IPS-NIHi11 (cell line): ENCODE measurements around the gene NRIP2.

Experiments used
- DNase-seq: peaks from one replicate; pipeline ENCODE4 v3.0.0; 2012; ENCODE audit warnings: mixed read lengths, low spot score

Gene NRIP2

DNA sequence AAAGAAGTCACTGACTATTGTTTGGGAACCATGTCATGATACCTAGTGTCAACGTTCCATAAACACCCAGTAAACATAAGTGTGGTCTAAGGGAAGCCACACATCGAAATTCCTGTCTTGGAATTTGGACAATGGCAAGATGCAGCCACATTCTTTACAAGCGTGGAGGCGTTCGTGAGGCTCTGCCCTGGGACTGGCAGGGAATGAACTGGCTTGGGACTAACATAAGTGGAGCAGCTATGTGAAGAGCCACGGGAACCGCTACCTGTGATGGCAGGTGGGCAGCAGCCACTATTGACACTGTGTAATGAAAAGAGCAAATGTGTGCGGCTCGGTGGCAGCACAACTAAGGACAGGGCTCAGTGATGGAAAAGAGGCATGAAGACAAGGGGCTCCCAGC lies 10.0 kb upstream of the NRIP2 start:
- DNase-seq: no peak

DNA sequence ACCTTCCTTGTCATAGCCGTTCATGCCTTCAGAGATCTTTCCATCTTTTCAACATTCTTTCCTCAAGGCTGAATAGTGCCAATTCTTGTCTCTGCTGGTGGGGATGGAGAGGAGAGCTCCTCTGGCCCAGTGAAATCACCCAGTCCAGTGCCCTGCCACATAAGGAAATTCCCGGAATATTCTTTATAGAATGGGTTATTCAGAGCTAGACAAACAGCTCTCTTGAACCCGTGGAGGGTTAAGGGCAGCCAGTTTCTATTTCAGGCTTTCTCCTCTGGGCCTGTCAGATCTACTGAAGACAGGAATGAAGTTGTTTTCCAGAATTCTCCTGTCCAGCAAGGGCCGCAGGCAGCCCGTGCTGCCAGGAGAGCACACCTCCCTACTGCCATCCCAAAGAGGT lies 8.1 kb upstream of the NRIP2 start:
- no peak for DNase-seq

DNA sequence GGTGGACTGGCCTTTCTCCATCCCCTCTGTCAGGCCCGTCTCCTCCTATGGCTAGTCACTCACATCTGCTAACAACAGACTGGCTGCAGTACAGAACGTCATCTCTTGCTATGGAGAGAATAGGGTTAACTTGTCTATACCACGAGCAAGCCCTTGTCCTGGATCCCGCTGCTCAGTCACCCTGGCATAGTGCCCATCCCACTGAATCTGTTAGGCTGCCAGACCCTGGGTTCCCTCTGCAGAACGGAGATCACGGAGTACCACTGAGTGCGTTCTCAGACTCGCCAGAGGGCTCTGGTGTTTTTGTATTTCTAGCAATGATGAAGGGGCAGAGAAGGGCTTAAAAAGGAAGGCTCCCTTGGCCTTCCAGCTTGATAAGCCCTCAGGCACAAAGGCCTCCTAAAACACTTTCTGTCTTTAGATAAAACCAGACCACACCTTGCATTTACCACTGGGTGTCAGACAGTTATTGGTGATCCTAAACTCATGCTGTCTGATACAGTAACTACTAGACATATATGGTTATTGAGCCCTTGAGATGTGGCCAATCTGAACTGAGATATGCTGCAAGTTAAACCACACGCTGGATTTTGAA lies 6.3 kb upstream of the NRIP2 start:
- DNase-seq: no peak

DNA sequence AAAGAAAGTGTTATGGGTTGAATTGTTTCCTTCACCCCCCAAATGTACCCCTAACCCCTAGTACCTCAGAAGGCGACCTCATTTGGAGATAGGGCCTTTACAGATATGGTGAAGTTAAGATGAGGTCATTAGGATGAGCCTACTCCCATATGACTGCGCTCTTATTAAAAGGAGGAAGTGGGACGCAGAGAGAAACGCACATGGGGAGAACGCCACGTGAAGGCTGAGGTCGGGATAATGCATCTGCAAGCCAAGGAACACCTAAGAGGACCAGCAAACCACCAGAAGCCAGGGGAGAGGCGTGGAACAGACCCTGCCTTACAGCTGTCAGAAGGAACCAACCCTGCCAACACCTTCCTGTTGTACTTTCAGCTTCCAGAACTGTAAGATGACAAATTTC lies 1.7 kb upstream of the NRIP2 start:
- DNase-seq: no peak

DNA sequence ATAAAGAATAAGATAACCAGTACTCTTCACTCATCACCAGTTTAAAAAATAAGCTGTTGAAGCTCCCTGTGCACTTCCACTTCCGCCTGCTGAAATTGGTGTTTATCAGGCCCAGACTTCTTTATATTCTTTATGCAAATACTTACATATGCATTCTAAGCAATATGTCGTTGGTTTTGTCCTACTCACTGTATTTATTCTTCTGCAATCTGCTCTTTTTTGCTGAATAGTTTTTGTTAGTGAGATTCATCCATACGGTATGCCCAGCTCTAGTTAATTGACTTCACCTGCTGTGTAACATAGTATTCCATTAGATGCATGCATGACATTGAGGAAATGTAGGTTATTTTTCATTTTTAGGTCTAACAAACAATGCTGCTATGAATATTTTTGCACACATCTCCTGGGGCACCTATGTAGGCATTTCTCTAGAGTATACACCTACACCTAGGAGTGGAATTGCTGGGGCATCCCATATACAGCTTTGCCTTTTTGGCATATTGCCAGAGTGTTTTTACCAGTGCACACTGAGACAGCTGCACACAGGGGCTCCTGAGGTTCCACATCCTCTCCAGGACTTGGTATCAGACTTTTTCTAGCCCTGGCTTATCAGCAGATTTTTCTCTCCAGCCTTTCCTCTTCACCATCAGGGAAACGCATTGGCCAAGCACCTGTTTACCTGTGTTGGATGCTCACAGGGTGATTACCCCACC lies 1.0 kb upstream of the NRIP2 start:
- DNase-seq: no peak

DNA sequence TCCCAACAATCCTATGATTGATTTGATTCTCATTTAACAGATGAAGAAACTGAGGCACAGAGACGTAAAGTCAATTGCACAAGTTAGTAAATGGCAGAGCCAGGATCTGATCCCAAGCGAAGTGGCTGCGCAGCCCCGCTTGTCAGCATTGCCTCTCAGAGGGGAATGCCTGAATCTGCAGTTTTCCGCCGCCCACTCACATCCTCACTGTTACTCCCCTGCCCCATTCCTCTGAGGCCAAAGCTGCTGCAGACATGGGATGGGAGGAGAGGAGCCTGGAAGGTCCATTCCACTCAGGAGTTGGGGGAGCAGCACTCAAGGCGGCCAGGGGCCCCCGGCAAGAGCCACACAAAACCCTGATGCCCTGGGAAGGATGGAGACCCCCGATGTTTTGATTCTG lies 1.0 kb downstream of the NRIP2 start:
- no peak for DNase-seq

DNA sequence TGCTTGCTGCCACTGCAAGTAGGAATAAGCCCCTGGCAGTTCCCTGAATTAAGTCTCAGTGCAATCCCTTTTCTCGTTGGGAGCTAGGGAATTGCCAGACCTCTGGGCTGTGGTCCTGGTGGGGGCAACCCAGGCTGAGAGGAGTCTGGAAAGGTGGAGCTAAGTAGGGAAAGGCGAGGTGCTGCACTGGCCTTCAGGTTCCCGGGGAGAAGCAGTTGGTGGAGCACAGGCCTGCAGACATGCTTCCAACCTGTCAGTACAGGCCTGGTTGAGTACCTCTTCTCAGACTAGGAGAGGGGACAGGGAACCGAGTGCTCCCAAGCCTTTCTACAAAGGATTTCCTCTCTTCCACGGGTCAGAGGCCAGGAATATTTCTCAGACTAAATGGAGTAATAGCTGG lies 1.5 kb downstream of the NRIP2 start:
- no peak for DNase-seq

DNA sequence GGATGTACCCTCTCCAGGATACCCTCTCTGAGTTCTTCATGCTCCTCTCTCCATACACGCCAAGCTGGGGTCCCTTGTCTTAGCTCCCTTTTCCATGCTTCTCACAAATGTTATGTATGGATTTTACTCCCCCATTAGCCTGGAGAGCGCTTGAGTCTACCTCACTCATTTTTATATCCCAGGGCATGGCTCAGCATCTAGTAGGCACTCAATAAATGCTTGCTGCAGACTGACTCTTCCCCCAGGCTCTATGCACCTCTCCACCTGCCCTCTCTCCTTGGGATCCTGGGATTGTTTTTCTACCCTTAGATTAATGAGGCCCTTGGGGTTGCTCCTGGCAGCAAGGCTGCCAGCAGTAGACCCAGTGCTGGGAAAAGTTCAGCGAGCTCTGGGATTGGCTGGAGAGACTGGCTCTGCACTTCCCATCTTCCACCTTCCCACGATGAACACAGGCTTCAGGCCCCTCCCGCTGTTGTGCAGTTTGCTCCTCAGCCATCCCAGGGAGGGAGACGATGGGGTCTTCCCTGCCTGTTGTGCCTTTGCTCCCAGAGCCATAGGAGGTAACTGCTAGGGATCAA lies 2.2 kb downstream of the NRIP2 start:
- DNase-seq: no peak

DNA sequence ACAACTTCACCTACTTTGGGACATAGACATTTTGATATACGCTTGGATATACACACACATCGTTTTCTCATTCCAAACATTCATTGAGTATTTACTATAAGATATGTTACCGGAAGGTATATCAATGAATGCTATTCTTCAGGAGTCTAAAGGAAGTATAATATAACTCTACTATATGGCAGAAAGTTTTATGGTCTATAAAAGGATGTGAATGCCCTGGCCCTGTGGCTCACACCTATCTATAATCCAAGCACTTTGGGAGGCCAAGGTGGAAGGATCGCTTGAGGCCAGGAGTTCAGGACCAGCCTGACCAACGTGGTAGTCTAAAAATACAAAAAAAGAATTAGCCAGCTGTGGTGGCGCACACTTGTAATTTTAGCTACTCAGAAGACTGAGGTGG lies 5.6 kb downstream of the NRIP2 start:
- no peak for DNase-seq

DNA sequence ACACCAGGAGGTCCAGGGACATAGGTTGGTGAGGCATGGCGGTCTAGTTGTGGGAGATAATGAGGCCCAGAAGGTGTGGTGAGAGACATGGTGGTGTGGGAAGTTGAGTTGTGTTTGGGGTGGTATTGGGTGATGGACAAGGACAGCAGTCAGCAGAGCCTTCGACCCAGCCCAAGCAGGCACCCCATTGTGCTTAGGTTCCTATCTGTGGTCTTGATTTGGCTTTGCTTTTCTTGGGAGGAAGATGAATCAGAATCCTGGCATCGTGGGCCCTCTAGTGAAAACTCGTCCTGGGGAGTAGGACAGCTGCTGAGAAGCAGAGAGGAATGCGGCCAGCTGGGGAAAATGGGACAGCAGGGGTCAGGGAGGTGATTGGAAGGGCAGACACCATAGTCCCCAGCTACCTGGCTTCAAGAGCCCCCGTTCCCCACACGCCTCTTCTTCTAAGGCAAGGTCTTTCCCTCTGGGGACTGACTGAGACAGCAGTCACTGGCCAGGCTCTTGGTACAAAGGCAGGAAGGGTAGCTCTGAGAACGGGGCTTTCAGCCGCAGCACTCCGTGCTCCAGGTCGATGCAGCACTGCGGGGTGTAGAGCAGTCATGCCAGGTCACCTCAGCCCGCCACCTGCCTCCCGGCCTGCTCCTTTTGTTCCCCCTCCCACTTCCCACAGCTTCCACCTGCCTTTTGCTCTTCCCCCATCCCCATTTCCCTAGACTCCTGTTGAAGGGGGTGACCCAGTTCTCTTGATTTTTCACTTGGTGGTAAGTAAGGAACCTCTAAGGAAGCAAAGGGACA lies 7.9 kb downstream of the NRIP2 start:
- no peak for DNase-seq

DNA sequence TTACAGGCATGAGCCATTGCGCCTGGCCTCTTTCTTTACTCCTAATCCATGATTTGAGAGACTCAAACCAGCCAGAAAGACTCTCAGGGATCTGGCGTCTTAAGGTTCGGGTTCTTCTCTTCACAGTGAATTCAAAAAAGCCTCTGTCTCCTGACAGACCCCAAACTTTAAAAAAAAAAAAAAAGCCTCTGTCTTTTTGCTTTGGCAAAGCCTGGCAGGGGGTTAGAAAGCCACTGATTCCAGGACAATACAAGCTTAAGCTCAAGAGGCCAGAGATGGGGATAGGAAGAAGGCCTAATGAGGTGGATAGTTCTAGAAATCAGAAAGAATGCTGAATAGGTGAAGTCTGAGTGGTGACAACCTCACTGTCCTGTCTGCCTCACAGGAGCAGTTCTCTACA lies 8.8 kb downstream of the NRIP2 start:
- DNase-seq: no peak

DNA sequence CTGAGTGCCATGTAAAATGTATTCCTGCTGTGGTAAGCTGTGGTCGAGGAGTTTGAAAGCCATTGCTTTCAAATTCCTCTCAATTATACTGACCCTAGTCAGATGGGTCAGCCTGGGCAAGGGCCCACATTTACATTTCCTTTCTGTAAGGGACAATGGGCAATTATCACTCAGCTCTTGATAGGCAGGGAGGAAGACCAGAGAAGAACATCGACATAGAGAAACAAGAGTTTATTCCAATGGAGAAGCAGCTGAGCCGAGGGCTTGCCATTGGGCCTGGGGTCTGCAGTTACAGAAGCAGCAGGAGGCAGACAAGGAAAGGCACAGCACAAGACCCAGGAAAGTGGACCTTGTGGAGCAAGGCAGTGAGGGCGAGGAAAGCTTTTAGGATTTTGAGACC lies 9.7 kb downstream of the NRIP2 start:
- DNase-seq: no peak

DNA sequence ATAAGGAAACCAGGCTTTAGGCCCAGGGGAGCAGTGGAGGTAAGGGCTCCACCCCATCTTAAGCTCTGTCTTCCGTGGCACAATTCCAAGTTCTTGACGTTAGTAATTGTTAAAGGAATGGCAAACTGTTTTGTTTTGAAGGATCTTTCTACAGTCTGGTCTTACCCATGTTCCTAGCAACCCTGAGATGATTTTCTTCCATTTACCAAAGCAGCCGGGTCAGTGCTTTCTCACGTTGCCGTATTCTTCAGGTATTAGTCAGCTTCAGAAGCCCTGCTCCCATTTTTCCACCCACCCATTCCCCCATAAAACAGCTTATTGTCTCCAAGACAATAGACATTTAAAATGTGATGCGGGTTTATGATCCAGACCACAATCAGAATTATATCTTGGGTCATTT lies 10.3 kb downstream of the NRIP2 start:
- no peak for DNase-seq

DNA sequence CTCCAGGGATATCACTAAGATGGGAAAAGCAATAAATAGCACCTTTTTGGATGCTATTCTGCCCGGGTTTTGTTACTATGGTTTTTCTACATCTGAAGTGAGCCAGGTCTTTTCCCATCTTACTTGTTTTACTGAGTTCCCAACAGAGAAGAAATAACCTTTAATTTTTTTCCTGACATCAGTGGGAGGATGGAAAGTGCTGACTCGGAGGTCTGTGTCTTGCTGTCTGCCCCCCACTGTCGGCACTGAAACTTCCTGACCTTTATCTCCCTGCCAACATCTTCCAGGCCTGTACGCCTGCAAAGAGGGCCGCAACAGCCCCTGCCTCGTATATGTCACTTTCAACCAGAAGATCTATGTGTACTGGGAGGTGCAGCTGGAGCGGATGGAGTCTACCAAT lies 11.4 kb downstream of the NRIP2 start:
- DNase-seq: no peak

DNA sequence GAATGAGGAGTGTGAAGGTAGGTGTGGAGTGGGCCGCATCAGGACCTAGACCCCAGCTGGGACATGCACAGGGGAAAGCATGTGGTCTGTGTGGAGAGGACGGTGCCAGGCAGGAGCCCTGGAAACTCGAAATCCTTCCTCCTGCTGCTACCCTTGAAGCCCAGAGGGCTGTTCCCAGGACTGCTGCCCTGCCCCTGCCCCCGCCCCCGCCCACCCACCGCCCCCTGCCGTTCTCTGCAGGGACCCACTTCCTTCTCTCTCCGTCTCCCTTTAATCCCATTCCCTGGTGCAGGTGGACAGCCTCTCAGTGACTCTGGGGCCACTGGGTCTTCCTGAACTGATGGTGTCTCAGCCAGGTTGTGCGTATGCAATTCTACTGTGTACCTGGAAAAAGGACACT lies 14.4 kb downstream of the NRIP2 start:
- peak; percentile 34 for DNase-seq

DNA sequence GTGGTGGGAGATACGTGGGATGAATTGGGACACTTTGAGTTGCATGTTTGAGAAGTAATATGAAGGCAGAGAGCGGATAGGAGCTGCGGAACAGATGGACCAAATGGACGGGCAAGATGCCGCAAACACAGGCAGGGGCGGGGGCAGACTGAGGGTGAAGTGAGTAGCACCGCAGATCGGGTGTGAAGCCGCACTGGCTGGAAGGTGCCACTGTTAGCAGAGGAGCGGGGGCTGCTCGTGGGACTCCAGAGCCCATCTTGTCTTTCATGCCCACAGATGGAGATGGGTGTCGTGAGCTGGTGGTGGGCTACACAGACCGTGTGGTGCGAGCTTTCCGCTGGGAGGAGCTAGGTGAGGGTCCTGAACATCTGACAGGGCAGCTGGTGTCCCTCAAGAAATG lies 15.0 kb downstream of the NRIP2 start:
- DNase-seq: no peak

DNA sequence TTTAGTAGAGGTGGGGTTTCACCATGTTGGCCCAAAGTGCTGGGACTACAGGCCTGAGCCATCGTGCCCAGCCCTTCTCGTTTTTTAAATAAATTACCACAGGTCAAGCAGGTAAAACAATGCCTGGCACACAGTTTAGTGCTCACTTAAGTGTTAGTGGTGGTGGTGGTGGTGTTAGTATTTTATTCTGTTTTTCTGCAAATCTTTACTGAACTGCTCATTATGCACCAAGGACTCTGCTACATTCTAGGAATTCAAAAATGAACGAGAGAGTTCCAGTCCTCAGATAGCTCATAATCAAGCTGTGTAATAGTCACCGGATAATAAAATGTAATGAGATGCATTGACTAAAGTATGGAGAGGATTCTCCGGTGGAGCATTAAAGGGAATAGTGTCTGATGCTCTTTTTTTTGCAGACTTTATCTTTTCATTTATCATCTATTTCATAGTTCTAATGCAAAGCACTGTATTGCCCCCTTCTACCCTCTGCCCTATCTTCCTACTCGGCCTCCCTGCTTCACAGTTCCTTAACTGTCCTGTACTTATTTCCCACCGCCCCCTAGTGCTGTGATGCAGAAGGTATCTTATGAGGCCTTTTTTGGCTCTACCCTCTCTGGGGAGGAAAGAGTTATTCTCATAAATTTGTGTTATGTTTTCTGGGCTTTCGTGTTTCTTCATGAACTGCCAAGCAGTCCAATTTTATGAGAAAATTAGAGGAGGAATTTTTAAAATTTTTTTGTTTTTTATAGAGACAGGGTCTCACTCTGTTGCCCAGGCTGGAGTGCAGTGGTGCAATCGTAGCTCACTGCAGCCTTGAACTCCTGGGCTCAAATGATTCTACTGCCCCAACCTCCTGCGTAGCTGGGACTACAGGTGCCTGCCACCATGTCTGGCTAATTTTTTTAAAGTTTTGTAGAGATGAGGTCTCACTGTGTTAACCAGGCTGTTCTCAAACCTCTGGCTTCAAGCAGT lies 21.3 kb downstream of the NRIP2 start:
- DNase-seq: peak; percentile 68

DNA sequence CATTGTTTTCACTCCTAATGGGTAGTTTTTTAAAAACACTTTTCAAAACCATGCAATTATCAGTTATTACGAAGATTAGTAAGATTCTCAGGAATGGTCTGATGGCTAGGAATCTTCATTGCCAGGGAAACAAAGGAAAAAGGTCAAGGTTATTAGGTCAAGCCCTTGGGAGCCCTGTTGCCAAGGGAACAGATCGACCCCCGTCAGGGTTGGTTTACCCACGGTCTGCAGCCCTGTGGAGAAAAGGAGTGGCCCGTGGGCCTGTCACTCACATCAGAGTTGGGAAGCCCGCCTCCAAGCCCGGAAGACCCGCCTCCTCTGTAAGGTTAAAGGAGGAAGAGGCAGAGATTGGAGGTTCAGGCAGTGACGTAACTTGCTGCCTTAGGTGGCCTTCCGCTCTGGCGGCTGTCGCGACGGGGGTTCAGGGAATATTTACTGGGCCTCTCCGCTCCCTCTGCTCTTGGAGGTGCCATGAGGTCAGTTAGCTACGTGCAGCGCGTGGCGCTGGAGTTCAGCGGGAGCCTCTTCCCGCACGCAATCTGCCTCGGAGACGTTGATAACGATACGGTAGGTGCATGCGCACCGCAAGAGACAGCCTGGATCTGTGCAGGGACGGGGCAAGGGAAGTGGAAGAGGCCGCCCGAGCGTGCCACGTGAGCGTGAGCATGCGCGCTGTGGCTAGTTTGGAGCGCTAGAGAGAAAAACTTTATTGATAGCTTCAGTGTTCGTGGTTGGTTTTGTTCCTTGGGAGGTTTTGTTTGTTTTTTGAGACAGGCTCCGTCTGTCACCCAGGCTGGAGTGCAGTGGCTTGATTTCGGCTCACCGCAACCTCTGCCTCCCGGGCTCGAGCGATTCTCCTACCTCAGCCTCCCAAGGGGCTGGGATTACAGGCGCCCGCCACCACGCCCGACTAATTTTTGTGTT lies 22.3 kb downstream of the NRIP2 start, which contains the start of gene ITFG2:
Gene ITFG2 (plus strand): TSS at position 379 of the 924 bp plus-strand sequence. CDS start 93 bp downstream, at position 472.
- peak; percentile 95 for DNase-seq

DNA sequence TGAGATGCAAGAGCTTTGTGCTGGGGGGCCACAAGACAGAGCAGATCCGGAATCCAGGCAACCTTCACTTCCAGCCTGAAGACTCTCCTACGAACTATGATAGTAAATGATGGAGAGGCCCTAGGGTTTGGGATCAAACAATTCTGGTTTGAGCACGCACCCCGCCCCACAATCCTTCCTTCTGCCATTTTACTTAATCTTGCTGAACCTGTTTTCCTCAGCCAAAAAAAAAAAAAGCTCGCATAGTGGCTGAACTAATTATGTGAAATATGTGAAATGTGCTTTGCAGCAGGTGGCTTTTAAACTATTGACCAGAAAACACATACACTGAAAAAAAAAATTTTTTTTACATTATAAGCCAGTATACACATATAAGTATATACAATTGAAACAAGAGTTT lies 23.0 kb downstream of the NRIP2 start:
- no peak for DNase-seq

DNA sequence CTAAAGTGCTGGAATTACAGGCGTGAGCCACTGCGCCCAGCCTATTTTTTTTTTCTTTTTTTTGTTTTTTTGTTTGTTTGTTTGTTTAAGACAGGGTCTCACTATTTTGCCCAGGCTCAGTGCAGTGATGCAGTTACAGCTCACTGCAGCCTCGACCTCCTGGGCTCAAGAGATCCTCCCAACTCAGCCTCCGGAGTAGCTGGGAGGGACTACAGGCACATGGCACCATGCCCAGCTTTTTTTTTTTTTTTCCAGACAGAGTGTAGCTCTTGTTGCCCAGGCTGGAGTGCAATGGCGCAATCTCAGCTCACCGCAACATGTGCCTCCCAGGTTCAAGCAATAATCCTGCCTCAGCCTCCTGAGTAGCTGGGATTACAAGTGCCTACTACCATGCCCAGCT lies 28.1 kb downstream of the NRIP2 start:
- no peak for DNase-seq

DNA sequence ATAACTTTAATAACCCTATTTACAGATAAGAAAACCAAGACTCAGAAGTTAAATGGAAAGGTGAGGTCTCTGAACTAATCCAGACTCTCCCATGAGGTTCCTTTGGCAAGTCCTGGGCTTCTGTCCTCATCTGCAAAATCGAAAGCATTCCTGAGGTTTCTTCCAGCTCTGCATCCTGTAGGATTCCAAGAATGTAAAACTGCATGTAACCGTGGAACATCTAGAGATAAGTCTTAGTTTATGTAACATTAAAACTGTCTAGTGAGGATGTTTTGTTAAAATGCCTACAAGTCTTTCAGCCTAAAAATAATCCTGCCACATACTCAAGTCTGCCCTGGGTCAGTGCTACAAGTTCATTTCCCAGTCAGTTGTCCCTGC lies 29.7 kb downstream of the NRIP2 start:
- no peak for DNase-seq
